A673 (cell line): ENCODE measurements around the gene VPS13D.

Experiments used
- CTCF ChIP-seq: fragments of 300-800, 200-600 bp; sonication (generic); conservative IDR thresholded peaks from 2 replicates; pipeline ENCODE4 v1.5.1; 2017; ENCODE audit warnings: low read depth, mild to moderate bottlenecking, antibody characterized with exemption, low read length, moderate library complexity, mixed read lengths
- EZH2 ChIP-seq: fragments of 200-600 bp; sonication (generic); IDR thresholded peaks from 2 replicates; pipeline ENCODE4 v1.6.1; 2017; ENCODE audit warnings: borderline replicate concordance, low read depth, mild to moderate bottlenecking, mixed read lengths, antibody characterized with exemption, low read length; ENCODE audit not compliant: poor library complexity, severe bottlenecking

- no peak for TF ChIP-seq CTCF
- TF ChIP-seq EZH2: no peak
These were observed 24.8 kb upstream of the VPS13D start for GRCh38 chr1:12204754-12205658.
